AG04449 (cell line): ENCODE results near the gene TRMU.

ENCODE experiments used
- CTCF ChIA-PET: fragments of 350-600 bp; formaldehyde crosslinking; extraction: SDS; loops from one replicate; lab custom pipeline; 2021; ENCODE audit warnings: antibody characterized with exemption; lab: Yijun Ruan, JAX
- POLR2A ChIA-PET: fragments of 400-600, 350-600 bp; formaldehyde crosslinking; extraction: SDS; loops from one replicate; lab custom pipeline; 2020; ENCODE audit warnings: antibody characterized with exemption, inconsistent platforms; lab: Yijun Ruan, JAX
- DNase-seq: peaks from one replicate; pipeline ENCODE4 v3.0.0-alpha.2; 2010; ENCODE audit warnings: low read depth, low spot score
- H3K4me3 ChIP-seq: 2 replicates; pipeline ENCODE4 v1.5.1; 2011; ENCODE audit warnings: low read depth, mild to moderate bottlenecking, control low read depth, low read length
- TF ChIP-seq, protein P1 (sequence below): IDR thresholded peaks from one replicate; pipeline ENCODE4 v1.5.1; 2011; ENCODE audit warnings: mild to moderate bottlenecking, moderate library complexity, low read length, control low read depth, inconsistent platforms; ENCODE audit not compliant: insufficient read depth; ENCODE audit errors: missing control alignments

TRMU gene

DNA sequence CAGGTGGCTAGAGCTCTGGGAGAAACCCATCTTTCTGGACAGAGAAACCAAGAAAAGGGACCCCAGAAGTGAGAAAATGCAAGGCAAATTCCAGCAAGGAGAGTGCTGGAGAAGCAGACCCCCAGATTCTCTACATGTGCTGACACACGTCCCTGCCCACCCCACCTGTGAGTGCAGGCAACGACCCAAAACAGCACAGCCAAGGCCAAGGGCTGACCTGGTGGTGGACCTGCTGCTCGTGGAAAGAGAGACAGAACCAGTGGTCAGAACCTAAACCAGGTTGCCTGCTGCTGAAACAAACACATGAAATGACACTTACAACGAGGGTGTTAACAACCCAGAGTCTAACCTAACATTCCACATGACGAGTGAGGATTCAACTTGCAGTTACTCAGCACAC is 24.6 kb downstream of the TRMU start:
- H3K4me3 ChIP-seq, result no peak overlapping the region
- ChIA-PET POLR2A (no interaction called here), CTCF (no interaction called here)
- DNase-seq, result no peak
- TF ChIP-seq, protein P1, sequence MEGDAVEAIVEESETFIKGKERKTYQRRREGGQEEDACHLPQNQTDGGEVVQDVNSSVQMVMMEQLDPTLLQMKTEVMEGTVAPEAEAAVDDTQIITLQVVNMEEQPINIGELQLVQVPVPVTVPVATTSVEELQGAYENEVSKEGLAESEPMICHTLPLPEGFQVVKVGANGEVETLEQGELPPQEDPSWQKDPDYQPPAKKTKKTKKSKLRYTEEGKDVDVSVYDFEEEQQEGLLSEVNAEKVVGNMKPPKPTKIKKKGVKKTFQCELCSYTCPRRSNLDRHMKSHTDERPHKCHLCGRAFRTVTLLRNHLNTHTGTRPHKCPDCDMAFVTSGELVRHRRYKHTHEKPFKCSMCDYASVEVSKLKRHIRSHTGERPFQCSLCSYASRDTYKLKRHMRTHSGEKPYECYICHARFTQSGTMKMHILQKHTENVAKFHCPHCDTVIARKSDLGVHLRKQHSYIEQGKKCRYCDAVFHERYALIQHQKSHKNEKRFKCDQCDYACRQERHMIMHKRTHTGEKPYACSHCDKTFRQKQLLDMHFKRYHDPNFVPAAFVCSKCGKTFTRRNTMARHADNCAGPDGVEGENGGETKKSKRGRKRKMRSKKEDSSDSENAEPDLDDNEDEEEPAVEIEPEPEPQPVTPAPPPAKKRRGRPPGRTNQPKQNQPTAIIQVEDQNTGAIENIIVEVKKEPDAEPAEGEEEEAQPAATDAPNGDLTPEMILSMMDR, result no peak

GRCh38 chr22:46360891-46361290 is 25.4 kb downstream of the TRMU start:
- TF ChIP-seq, protein P1, result no peak
- POLR2A ChIA-PET, result no interaction called here
- CTCF ChIA-PET, result no interaction called here
- H3K4me3 ChIP-seq, result no peak overlapping the region
- no peak for DNase-seq

- ChIA-PET CTCF (no interaction called here), POLR2A (no interaction called here)
- no peak overlapping the region for H3K4me3 ChIP-seq
- TF ChIP-seq, protein P1, result no peak
- DNase-seq, result no peak
These were observed 26.3 kb downstream of the TRMU start for GRCh38 chr22:46361826-46362202.

GRCh38 chr22:46362203-46362933 is 26.9 kb downstream of the TRMU start:
- no peak overlapping the region for H3K4me3 ChIP-seq
- POLR2A ChIA-PET, result interaction anchor here (1.0 kb wide), 1 partner anchor 168 kb away, joined by 3 read pairs; no protein-coding TSS in a partner anchor
- no peak for DNase-seq
- CTCF ChIA-PET, result interaction anchor here (1.0 to 8.6 kb wide), 2 partner anchors 11 to 181 kb away, joined by 3 to 284 read pairs; partner anchors contain the start of gene CELSR1
- TF ChIP-seq, protein P1, result no peak

- no peak overlapping the region for H3K4me3 ChIP-seq
- DNase-seq, result no peak
- TF ChIP-seq, protein P1, result no peak
- CTCF ChIA-PET, result interaction anchor here (1.0 to 8.6 kb wide), 2 partner anchors 12 to 180 kb away, joined by 3 to 284 read pairs; partner anchors contain the start of gene CELSR1
- POLR2A ChIA-PET, result interaction anchor here (1.0 kb wide), 1 partner anchor 167 kb away, joined by 3 read pairs; no protein-coding TSS in a partner anchor
These were observed 27.5 kb downstream of the TRMU start for GRCh38 chr22:46362934-46363515.
